Embryonic facial prominence (tissue), 1 donor: ENCODE data around the gene STX18.

Experiments
- DNase-seq: peaks from one replicate; pipeline ENCODE4 v3.0.0-alpha.2; 2016; ENCODE audit errors: extremely low spot score

The STX18 gene

GRCh38 chr4:4401036-4401435 lies 140.8 kb downstream of the STX18 start:
- DNase-seq, result no peak

- DNase-seq, result no peak
Measured at GRCh38 chr4:4398430-4398829, 143.4 kb downstream of the STX18 start.

GRCh38 chr4:4397441-4397819 lies 144.4 kb downstream of the STX18 start:
- DNase-seq, result no peak

GRCh38 chr4:4396628-4397440 lies 145.0 kb downstream of the STX18 start:
- DNase-seq, result no peak

- DNase-seq, result no peak
Measured at GRCh38 chr4:4395849-4396627, 145.8 kb downstream of the STX18 start.

GRCh38 chr4:4395371-4395770 lies 146.5 kb downstream of the STX18 start:
- DNase-seq, result no peak

- no peak for DNase-seq
Measured at GRCh38 chr4:4394644-4395043, 147.2 kb downstream of the STX18 start.

- DNase-seq, result no peak
Measured at GRCh38 chr4:4392501-4393183, 149.2 kb downstream of the STX18 start.

GRCh38 chr4:4391866-4392265 lies 150.0 kb downstream of the STX18 start:
- DNase-seq, result no peak

- DNase-seq, result no peak
Measured at GRCh38 chr4:4390515-4391240, 151.2 kb downstream of the STX18 start.

- DNase-seq, result no peak
Measured at GRCh38 chr4:4390046-4390445, 151.8 kb downstream of the STX18 start.

- no peak for DNase-seq
Measured at GRCh38 chr4:4388836-4389575, 152.8 kb downstream of the STX18 start.

GRCh38 chr4:4388311-4388790 lies 153.5 kb downstream of the STX18 start:
- DNase-seq, result no peak

- no peak for DNase-seq
Measured at GRCh38 chr4:4387531-4388310, 154.1 kb downstream of the STX18 start.

GRCh38 chr4:4386736-4387392 lies 155.0 kb downstream of the STX18 start, which contains the start of gene NSG1:
TSS of gene NSG1 (plus strand) at chr4:4387102. CDS start at chr4:4387630, 528 bp downstream.
- peak; percentile 20 for DNase-seq

- DNase-seq, result peak; percentile 47
Measured at GRCh38 chr4:4386296-4386735, 155.5 kb downstream of the STX18 start.

GRCh38 chr4:4385729-4386295 lies 156.0 kb downstream of the STX18 start:
- no peak for DNase-seq

- DNase-seq, result no peak
Measured at GRCh38 chr4:4384837-4385236, 157.0 kb downstream of the STX18 start.

GRCh38 chr4:4383085-4383484 lies 158.8 kb downstream of the STX18 start:
- DNase-seq, result no peak
